G401.6 (cell line): ENCODE measurements around the gene ANO9.

Experiments used
- FAIRE-seq: peaks from 2 replicates; lab custom pipeline; 2012; peaks lifted over from hg19 to GRCh38; lab: Jason Lieb, UNC

The ANO9 gene

GRCh38 chr11:380491-380890, 61.3 kb downstream of the ANO9 start:
- FAIRE-seq, result no peak

DNA sequence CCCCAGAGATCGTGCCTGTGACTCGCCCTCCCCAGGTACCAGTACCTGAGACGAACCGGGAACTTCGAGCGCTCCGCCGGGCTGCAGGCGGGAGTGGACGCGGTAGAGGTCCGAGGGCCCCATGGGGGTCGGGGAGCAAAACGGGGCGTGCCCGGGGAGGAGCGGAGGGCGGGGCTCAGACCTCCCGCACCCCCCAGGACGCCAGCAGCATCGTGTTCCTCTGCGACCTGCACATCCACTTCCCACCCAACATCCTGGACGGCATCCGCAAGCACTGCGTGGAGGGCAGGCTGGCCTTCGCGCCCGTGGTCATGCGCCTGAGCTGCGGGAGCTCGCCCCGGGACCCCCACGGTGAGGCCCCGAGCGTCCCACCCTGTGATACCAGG, 61.7 kb downstream of the ANO9 start:
- no peak for FAIRE-seq

GRCh38 chr11:379205-380094, 62.4 kb downstream of the ANO9 start:
- no peak for FAIRE-seq

- no peak for FAIRE-seq
These were observed 63.8 kb downstream of the ANO9 start for GRCh38 chr11:377883-378500.

DNA sequence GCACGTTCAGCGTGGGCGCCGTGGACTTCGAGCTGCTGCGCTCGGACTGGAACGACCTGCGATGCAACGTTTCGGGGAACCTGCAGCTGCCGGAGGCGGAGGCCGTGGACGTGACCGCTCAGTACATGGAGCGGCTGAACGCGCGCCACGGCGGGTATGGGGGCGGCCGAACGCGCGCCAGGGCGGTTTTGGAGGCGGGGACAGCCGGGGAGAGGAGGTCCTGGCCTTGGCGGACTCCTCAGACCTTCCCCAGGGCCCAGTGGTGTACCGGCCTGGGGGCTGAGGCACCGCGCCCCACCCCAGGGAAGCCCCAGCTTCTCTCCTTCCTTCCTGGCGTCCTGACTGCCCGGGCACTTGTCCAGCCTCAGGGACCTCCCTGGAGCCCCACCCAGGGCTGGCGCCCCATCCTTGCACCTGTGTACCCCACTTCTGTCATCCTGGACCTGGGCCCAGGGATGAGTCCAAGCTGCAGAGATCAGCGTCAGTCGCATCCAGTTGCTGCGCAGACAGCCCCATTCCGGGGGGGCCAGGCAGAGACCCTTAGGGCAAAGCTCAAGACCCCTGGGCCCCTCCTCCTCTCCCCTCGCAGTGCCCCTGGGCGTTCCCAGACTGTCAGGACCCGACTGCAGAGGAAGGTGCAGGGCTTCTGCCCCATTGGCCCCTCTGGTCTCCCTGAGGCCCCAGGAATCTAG, 64.5 kb downstream of the ANO9 start:
- no peak for FAIRE-seq

DNA sequence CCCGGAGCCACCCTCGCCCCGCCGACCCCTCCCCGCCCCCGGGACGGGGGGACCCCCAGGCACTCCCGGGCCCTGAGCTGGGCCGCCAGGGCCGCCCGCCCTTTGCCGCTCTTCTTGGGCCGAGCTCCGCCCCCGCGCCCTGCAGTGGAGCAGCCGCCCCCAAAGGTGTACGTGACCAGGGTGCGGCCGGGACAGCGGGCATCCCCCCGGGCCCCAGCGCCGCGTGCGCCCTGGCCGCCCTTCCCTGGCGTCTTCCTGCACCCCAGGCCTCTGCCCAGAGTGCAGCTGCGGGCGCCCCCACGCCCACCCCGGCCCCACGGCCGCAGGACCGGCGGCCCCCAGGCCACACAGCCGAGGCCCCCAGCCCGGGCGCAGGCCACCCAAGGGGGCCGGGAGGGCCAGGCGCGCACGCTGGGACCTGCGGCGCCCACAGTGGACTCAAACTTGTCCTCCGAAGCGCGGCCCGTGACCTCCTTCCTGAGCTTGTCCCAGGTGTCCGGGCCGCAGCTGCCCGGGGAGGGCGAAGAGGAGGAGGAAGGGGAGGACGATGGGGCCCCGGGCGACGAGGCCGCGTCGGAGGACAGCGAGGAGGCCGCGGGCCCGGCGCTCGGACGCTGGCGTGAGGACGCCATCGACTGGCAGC, 65.2 kb downstream of the ANO9 start:
- no peak for FAIRE-seq

DNA sequence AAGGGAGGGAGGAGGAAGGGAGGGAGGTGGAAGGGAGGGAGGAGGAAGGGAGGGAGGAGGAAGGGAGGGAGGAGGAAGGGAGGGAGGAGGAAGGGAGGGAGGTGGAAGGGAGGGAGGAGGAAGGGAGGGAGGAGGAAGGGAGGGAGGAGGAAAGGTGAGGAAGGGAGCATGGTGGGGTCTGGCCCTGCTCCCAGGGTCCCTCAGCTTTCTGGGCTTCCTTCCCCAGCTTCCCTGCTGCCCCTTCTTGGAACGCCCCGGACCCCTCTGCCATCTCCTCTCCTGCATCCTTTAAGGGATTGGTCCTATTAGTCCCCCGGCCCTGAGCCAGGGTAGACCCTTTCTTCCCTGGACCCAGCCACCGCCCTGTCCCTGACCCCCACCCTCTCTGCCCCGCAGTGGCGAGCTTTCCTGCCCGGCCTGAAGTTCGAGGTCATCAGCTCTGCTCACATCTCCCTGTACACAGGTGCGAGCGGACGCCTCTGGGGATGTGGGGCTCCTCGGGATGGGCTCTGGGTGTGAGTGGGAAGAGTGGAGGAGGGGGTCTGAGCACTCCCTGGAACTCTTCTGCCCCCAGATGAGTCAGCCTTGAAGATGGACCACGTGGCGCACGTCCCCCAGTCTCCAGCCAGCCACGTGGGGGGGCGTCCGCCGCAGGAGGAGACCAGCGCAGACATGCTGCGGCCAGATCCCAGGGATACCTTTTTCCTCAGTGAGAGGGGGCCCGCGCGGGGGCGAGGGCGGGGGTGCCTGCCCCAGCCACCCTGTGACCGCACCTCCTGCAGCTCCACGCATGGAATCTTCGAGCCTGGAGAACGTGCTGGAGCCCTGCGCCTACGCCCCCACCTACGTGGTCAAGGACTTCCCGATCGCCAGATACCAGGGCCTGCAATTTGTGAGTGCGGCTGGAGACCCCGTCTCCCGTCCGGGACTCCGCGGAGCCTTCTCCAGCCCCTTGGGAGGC, 66.5 kb downstream of the ANO9 start:
- FAIRE-seq, result no peak

DNA sequence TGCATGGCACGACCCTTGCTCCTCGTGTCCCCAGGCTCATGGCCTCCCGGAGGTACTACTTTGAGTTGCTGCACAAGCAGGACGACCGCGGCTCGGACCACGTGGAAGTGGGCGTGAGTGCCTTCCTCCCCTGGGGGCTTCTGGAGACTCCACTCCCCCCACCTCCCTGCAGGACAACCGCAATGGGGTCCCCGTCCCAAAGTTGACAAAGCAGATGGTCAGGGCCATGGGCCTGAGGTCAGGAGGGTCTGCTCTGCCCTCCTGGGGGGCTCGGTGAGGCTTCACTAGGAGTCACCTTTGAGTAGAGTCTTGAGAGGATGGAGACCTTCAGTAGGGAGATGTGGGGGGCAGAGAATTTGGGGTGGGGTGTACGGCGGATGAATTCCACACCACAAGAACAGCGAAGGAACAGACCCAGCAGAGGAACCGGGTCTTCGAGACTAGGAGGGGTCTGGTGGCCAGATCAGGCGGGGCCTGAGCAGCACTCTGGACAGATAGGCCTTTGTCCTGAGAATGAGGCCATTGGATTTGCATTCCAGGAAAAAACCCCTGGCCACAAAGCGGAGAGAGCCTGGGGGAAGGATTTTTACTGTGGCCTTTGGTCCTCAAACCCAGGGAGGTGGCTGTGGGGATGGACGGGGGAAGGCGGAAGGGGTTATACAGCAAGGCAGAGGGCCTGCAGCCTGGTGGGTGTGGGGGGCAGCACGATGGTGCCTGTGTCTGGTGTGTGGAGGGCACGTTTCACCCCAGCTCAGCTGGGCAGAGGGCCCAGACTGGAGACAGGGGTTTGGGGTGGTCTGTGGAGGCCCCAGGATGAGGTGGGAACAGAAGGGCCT, 67.9 kb downstream of the ANO9 start:
- FAIRE-seq, result no peak

- FAIRE-seq, result no peak
These were observed 68.7 kb downstream of the ANO9 start for GRCh38 chr11:372809-373715.

GRCh38 chr11:371716-372590, 69.9 kb downstream of the ANO9 start:
- FAIRE-seq, result no peak

DNA sequence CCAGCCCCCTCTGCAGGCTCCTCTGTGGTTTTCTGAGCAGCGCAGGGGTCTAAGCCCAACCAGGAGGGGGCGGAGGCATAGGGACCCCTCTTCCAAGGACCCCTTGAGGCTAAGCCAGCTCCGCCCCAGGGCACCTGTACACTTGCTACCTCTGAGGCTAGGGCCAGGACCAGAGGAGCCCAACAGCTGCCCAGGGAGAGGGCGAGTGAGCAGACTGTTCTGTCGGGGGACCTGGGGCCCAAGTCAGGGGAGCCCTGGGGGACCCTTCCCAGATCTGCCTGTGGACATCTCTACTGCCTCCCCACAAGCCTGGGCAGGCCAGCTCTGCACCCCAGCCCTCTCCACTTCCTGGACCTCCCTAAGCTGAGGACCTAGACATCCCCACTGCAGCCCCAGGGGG, 70.8 kb downstream of the ANO9 start:
- FAIRE-seq, result no peak

DNA sequence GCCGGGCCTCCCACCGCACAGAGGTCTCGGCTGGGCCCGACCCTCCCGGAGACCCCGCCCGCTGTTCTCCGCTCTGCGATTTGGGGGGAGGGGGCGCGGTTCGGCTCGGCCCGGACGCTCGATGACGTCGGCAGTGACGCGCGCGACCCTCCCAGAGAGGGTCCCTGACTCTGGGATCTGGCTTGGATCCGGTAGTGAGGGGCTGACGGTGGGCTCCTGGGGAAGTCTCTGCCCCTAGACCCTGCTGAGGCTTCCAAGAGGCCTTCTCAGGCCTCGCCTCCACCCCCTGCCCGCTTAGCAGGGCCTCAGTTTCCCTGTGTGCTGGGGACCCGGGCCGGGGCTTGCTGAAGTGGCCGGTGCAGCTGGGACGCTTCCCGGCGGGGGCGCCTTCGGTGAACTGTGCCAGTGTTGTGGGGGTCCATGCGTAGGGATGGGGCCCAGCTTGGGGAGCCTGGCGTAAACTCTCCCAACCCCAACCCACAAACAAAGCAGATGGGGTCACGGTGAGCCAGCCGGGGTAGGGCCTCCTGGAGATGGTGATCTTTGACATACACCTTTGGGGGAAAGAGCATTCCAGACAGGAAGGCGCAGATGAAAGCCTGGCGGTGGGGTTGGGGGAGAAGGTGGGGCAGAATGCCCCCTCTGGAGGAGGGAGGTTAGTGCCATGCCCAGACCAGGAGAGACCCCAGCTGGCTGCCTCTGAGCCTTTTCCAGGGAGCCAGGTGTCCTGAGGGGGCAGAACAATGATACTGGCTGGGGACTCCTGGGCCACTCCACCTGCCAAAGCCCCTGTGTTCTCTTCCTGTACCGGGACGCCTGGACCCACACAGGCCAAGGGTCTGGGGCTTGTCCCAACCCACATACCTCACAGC, 71.5 kb downstream of the ANO9 start:
- FAIRE-seq, result no peak

DNA sequence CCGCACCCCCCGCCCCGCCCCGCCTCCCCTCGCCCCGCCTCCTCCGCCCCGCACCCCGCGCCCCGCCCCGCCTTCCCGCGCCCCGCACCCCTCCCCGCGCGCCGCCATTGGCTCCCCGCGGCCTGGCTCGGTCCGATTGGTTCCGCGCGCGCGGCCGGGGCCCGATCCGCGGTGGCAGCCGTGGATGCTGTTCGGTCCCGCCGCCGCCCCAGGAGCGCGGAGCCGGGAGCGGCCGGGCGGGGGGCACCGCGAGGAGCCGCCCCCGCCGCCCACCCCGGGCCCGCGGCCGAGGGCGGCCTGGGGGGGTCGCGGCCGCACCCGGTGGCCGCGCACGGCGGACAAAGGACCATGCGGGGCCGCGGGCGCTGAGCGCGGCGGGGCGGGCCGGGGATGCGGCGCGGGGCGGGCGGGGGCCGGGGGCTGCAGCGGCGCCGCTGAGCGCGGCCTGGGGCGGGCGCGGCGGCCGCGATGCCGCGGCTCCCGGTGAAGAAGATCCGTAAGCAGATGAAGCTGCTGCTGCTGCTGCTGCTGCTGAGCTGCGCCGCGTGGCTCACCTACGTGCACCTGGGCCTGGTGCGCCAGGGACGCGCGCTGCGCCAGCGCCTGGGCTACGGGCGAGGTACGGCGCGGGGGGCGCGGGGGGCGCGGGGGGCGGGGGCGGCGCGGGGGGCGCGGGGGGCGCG, 72.3 kb downstream of the ANO9 start, which contains the start of gene B4GALNT4:
TSS of gene B4GALNT4 (plus strand) at position 164 of the 683 bp plus-strand sequence. CDS start at position 469, 305 bp downstream.
- no peak for FAIRE-seq

- no peak for FAIRE-seq
These were observed 73.1 kb downstream of the ANO9 start for GRCh38 chr11:368414-369335.

DNA sequence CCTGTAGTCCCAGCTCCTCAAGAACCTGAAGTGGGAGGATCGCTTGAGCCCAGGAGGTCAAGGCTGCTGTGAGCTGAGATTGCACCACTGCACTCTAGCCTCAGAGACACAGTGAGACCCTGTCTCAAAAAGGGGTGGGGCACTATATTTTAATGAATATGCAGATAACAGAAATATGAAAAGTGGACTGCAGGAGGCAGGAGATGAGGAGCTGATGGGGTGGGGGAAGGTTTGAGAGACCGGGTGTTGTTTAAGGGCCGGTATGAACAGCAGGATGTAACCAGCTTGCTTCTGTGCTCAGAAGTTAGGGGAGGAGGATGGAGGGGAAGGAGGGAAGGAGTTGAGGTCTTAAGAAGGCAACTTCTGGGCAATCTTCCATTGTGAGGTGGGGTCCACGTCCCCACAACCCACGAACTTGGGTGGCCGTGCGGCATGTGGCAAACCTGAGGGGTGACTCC, 73.8 kb downstream of the ANO9 start:
- no peak for FAIRE-seq
